ENCODE results near the gene LAMTOR2. TPM values are rescaled to one million over a fixed set of nuclear protein-coding genes. Genes with fewer than 3 reads are reported as not detected.

LAMTOR2 gene
- total RNA-seq, 4 donors from 2014 or later, result 32.6 to 51.8 (median 47.8) TPM

GRCh38 chr1:156051011-156051725, 3.4 kb upstream of the LAMTOR2 start:
- Histone ChIP-seq H3K27ac (no peak overlapping the region), H3K27me3 (no peaks in the 10 kb centered on the region), H3K4me3 (no peak overlapping the region), H3K9me3 (no peaks in the 10 kb centered on the region), H3K4me1 (peaks cover 0 to 36% (median 5%) of the 10 kb centered on the region in 4 donors), H3K36me3 (peaks cover 0 to 52% (median 5%) of the 10 kb centered on the region in 3 donors)
- no peak for DNase-seq (ENCODE audit: low spot score in 2 of 2)
- TF ChIP-seq, protein P1, sequence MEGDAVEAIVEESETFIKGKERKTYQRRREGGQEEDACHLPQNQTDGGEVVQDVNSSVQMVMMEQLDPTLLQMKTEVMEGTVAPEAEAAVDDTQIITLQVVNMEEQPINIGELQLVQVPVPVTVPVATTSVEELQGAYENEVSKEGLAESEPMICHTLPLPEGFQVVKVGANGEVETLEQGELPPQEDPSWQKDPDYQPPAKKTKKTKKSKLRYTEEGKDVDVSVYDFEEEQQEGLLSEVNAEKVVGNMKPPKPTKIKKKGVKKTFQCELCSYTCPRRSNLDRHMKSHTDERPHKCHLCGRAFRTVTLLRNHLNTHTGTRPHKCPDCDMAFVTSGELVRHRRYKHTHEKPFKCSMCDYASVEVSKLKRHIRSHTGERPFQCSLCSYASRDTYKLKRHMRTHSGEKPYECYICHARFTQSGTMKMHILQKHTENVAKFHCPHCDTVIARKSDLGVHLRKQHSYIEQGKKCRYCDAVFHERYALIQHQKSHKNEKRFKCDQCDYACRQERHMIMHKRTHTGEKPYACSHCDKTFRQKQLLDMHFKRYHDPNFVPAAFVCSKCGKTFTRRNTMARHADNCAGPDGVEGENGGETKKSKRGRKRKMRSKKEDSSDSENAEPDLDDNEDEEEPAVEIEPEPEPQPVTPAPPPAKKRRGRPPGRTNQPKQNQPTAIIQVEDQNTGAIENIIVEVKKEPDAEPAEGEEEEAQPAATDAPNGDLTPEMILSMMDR (IDR thresholded peaks at IDR 0.05), result no peak
- no peak for TF ChIP-seq EP300 (IDR thresholded peaks at IDR 0.05)
- no peak for TF ChIP-seq POLR2A (IDR thresholded peaks at IDR 0.05)
- 77 to 87% methylated on average over 7 of the region's 7 CpGs for WGBS, 2 donors

DNA sequence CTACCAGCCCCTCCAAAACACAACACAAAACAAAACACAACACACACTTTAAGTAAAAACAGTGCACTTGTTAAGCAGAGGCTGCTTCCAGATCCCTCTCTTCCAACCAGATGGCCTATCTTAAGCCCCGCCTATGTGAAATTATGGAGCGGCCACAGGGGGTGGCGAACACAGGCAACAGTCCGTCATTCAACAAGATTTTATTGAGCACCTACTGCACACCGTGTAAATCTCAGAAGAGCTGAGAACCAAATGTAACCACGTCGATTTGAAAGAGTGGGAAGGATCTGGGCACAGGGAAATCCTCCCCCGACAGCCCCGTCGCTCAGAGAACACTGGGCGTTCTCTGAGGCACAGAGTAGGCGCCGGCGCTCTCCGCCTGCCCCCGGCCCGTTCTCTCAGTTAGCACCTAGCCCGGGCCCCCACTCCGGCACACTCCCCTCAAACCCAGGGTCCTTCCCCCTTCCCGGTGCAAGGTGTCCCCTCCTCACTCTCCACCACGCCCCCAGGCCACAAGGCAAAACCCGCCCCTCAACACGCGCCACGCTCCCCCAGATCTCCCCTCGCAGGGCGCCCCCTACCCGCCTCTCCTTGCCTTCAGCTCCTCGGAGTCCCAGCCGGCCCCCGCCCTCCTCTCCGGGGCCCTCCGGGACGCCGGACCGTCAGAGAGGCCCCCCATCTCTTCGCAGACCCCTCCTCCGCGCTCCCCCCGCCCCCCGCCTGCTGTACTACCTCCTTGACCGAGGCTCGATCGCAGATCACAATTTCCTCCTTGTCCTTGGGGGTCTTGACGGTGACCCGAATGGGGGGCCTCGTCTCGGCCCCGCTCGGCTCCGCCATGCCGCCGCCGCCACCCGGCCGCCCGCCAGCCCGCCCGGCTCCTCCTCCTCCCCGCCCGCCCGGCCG, 1.5 kb upstream of the LAMTOR2 start:
- DNase-seq (ENCODE audit: low spot score in 2 of 2), result peak; percentile 20 to 44

GRCh38 chr1:156053768-156054499, 648 bp upstream of the LAMTOR2 start, which contains the start of gene UBQLN4:
UBQLN4 (minus strand) TSS chr1:156053798; CDS start chr1:156053701, 97 bp downstream.
- DNase-seq (ENCODE audit: low spot score in 2 of 2), result peak; percentile 72 to 73
- H3K27ac ChIP-seq, result peak within 1 kb of the TSS; percentile 86 to 98 (median 93)
- H3K4me1 ChIP-seq, result peaks cover 0 to 42% (median 6%) of the 10 kb centered on the region in 4 donors
- no peak for TF ChIP-seq EP300 (IDR thresholded peaks at IDR 0.05)
- TF ChIP-seq POLR2A (IDR thresholded peaks at IDR 0.05), result peak in 1 of 2 donors; percentile 14
- TF ChIP-seq, protein P1 (IDR thresholded peaks at IDR 0.05), result peak; percentile 72 to 86 (median 76)
- 0% methylated on average over 26 to 33 of the region's 49 CpGs for WGBS, 2 donors
- H3K4me3 ChIP-seq, result peak within 1 kb of the TSS; percentile 84 to 97 (median 96)
- no peaks in the 10 kb centered on the region for H3K27me3 ChIP-seq
- H3K9me3 ChIP-seq, result no peaks in the 10 kb centered on the region
- H3K36me3 ChIP-seq, result peaks cover 0 to 50% (median 5%) of the 10 kb centered on the region in 3 donors

More for the DNA sequence above, 1.5 kb upstream of the LAMTOR2 start:
- H3K27me3 ChIP-seq, result no peaks in the 10 kb centered on the region
- H3K36me3 ChIP-seq, result peaks cover 0 to 50% (median 5%) of the 10 kb centered on the region in 3 donors
- no peaks in the 10 kb centered on the region for H3K9me3 ChIP-seq
- peak overlapping the region; percentile 86 to 98 (median 93) for H3K27ac ChIP-seq
- peak overlapping the region; percentile 56 to 97 (median 96) for H3K4me3 ChIP-seq
- TF ChIP-seq EP300 (IDR thresholded peaks at IDR 0.05) (no peak), POLR2A (IDR thresholded peaks at IDR 0.05) (no peak)
- TF ChIP-seq, protein P1 (IDR thresholded peaks at IDR 0.05), result no peak
- peaks cover 0 to 42% (median 6%) of the 10 kb centered on the region in 4 donors for H3K4me1 ChIP-seq
- WGBS, 2 donors, result 0 to 1% methylated on average over 23 to 54 of the region's 63 CpGs

DNA sequence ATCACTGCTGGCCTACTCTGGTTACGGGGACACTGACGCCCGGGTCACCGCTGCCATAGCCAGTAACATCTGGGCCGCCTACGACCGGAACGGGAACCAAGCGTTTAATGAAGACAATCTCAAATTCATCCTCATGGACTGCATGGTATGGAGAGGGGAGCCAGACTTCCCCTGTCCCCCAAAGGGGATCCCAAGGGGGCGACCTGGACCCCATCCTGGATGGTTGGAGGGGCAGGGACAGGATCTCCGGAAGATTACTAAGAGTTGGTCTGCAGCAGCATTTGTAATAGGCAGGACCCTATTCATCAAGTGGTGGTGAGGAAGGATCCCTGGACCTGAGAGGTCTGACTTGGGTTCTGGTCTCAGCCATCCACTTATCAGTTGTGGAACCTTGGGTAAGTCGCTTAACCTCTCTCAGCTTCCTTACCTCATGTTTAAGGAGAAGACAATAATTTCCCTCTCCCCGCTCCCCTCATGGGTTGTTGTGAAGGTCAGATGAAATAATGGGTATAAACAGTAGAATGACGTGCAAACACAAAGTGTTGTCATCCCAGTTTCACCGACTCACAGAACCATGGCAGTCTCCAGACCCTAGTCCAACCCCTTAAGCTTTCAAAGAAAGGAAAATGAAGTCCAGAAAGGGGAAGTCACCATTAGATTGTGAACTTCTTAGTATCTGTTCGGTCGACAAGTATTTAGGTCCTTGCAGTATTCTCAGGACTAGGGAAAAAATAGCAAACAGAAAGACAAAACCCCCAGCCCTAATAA, 883 bp downstream of the LAMTOR2 start:
- TF ChIP-seq EP300 (IDR thresholded peaks at IDR 0.05) (no peak), POLR2A (IDR thresholded peaks at IDR 0.05) (no peak)
- TF ChIP-seq, protein P1 (IDR thresholded peaks at IDR 0.05), result no peak
- H3K4me3 ChIP-seq, result peak overlapping the region; percentile 84 to 97 (median 96)
- peak overlapping the region; percentile 82 to 98 (median 88) for H3K27ac ChIP-seq
- peaks cover 0 to 39% (median 0%) of the 10 kb centered on the region in 3 donors for H3K36me3 ChIP-seq
- DNase-seq (ENCODE audit: low spot score in 2 of 2), result no peak
- no peaks in the 10 kb centered on the region for H3K27me3 ChIP-seq
- peaks cover 0 to 42% (median 6%) of the 10 kb centered on the region in 4 donors for H3K4me1 ChIP-seq
- no peaks in the 10 kb centered on the region for H3K9me3 ChIP-seq
- 21 to 23% methylated on average over 16 to 17 of the region's 17 CpGs for WGBS, 2 donors

Measured in tibial nerve (tissue), 4 donors.